ENCODE results near the gene GOLGA8B.

Gene GOLGA8B

DNA sequence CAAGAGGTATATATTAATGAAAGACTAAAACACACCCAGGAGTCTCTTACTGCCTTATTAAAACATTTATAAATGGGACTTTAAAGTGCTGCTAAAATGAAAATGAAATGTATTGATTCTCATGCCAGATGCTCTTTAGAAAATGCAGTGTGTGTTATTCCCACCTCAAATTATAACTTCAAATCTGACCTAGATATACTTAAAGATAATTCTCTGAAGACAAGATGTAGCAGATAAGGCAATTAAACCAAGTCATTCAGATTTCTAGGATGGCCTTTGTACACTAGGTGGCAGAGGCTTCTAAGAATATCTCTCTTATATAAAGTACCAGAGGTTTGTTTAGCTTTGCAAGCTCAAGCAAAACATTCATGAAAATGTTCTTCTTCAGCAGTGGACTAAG lies 26.9 kb upstream of the GOLGA8B start:
- Histone ChIP-seq H3K4me1 (ENCODE audit: low read length) (no peaks in the 10 kb centered on the region), H3K4me2 (ENCODE audit: low read depth, low read length) (no peak overlapping the region), H3K79me2 (ENCODE audit: low read length) (no peaks in the 10 kb centered on the region), H3F3A (ENCODE audit: insufficient read depth, low read length) (no peaks in the 10 kb centered on the region), H4K20me1 (ENCODE audit: insufficient read depth, low read length) (no peaks in the 10 kb centered on the region), H3K27me3 (replicated peaks; ENCODE audit: insufficient read depth, low read length) (no peaks in the 10 kb centered on the region), H3K9me3 (replicated peaks; ENCODE audit: insufficient read depth, low read length) (no peaks in the 10 kb centered on the region), H3K27ac (ENCODE audit: low read length) (no peak overlapping the region), H2AFZ (ENCODE audit: low read length) (no peak overlapping the region), H3K36me3 (replicated peaks; ENCODE audit: insufficient read depth, low read length) (no peaks in the 10 kb centered on the region), H3K9me2 (replicated peaks; ENCODE audit: insufficient read depth, low read length) (no peaks in the 10 kb centered on the region), H3K9ac (ENCODE audit: low read length) (no peak overlapping the region), H3K4me3 (ENCODE audit: low read length) (no peak overlapping the region)
- TF ChIP-seq, protein P1, sequence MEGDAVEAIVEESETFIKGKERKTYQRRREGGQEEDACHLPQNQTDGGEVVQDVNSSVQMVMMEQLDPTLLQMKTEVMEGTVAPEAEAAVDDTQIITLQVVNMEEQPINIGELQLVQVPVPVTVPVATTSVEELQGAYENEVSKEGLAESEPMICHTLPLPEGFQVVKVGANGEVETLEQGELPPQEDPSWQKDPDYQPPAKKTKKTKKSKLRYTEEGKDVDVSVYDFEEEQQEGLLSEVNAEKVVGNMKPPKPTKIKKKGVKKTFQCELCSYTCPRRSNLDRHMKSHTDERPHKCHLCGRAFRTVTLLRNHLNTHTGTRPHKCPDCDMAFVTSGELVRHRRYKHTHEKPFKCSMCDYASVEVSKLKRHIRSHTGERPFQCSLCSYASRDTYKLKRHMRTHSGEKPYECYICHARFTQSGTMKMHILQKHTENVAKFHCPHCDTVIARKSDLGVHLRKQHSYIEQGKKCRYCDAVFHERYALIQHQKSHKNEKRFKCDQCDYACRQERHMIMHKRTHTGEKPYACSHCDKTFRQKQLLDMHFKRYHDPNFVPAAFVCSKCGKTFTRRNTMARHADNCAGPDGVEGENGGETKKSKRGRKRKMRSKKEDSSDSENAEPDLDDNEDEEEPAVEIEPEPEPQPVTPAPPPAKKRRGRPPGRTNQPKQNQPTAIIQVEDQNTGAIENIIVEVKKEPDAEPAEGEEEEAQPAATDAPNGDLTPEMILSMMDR (IDR thresholded peaks at IDR 0.05; ENCODE audit: low read length) = peak; percentile 40
- TF ChIP-seq EZH2 (optimal IDR thresholded peaks at IDR 0.05; ENCODE audit: low read depth, low read length) = no peak
- peak; percentile 44 for DNase-seq

GRCh38 chr15:34609102-34610057 lies 25.9 kb upstream of the GOLGA8B start:
- no peak overlapping the region for H3K9ac ChIP-seq (ENCODE audit: low read length)
- H3F3A ChIP-seq (ENCODE audit: insufficient read depth, low read length) = no peaks in the 10 kb centered on the region
- no peaks in the 10 kb centered on the region for H3K9me2 ChIP-seq (replicated peaks; ENCODE audit: insufficient read depth, low read length)
- no peaks in the 10 kb centered on the region for H3K79me2 ChIP-seq (ENCODE audit: low read length)
- TF ChIP-seq, protein P1 (IDR thresholded peaks at IDR 0.05; ENCODE audit: low read length) = no peak
- TF ChIP-seq EZH2phosphoT487 (IDR thresholded peaks at IDR 0.05; ENCODE audit: low read length) = no peak
- no peak for TF ChIP-seq EZH2 (optimal IDR thresholded peaks at IDR 0.05; ENCODE audit: low read depth, low read length)
- no peaks in the 10 kb centered on the region for H3K9me3 ChIP-seq (replicated peaks; ENCODE audit: insufficient read depth, low read length)
- no peak overlapping the region for H3K27ac ChIP-seq (ENCODE audit: low read length)
- no peak overlapping the region for H2AFZ ChIP-seq (ENCODE audit: low read length)
- no peaks in the 10 kb centered on the region for H3K4me1 ChIP-seq (ENCODE audit: low read length)
- no peak overlapping the region for H3K4me3 ChIP-seq (ENCODE audit: low read length)
- no peaks in the 10 kb centered on the region for H4K20me1 ChIP-seq (ENCODE audit: insufficient read depth, low read length)
- no peak overlapping the region for H3K4me2 ChIP-seq (ENCODE audit: low read depth, low read length)
- DNase-seq = no peak
- no peaks in the 10 kb centered on the region for H3K36me3 ChIP-seq (replicated peaks; ENCODE audit: insufficient read depth, low read length)
- H3K27me3 ChIP-seq (replicated peaks; ENCODE audit: insufficient read depth, low read length) = no peaks in the 10 kb centered on the region

DNA sequence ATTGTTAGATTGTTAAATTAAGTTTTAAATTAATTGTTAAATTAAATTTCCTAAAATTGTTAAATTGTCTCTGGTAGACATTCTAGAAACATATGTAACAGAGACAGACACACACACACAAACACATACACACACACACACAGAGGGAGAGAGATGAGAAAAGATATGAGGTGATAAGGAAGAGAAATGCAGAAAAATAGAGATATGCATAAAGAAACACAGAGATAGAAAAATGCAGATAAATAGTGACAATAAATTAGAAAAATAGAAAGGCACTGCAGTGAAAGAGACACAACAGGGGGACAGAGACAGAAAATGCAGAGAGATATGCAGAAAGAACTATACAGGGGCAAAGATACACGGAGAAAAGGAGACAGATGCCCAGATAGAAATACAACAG lies 25.1 kb upstream of the GOLGA8B start:
- no peak overlapping the region for H2AFZ ChIP-seq (ENCODE audit: low read length)
- H4K20me1 ChIP-seq (ENCODE audit: insufficient read depth, low read length) = no peaks in the 10 kb centered on the region
- no peaks in the 10 kb centered on the region for H3K27me3 ChIP-seq (replicated peaks; ENCODE audit: insufficient read depth, low read length)
- peaks cover 3% of the 10 kb centered on the region for H3K4me1 ChIP-seq (ENCODE audit: low read length)
- H3F3A ChIP-seq (ENCODE audit: insufficient read depth, low read length) = peaks cover 3% of the 10 kb centered on the region; the same call in 1 of the 2 replicates
- no peak for DNase-seq
- H3K9me2 ChIP-seq (replicated peaks; ENCODE audit: insufficient read depth, low read length) = no peaks in the 10 kb centered on the region
- no peaks in the 10 kb centered on the region for H3K36me3 ChIP-seq (replicated peaks; ENCODE audit: insufficient read depth, low read length)
- H3K9me3 ChIP-seq (replicated peaks; ENCODE audit: insufficient read depth, low read length) = no peaks in the 10 kb centered on the region
- H3K9ac ChIP-seq (ENCODE audit: low read length) = no peak overlapping the region
- no peak for TF ChIP-seq EZH2 (optimal IDR thresholded peaks at IDR 0.05; ENCODE audit: low read depth, low read length)
- no peak for TF ChIP-seq EZH2phosphoT487 (IDR thresholded peaks at IDR 0.05; ENCODE audit: low read length)
- TF ChIP-seq, protein P1 (IDR thresholded peaks at IDR 0.05; ENCODE audit: low read length) = no peak
- no peak overlapping the region for H3K4me3 ChIP-seq (ENCODE audit: low read length)
- H3K4me2 ChIP-seq (ENCODE audit: low read depth, low read length) = no peak overlapping the region
- H3K79me2 ChIP-seq (ENCODE audit: low read length) = no peaks in the 10 kb centered on the region
- H3K27ac ChIP-seq (ENCODE audit: low read length) = no peak overlapping the region

Data from MM.1S (cell line).